HEK293 (cell line): ENCODE measurements around the gene PDPK1.

Source experiments
- CTCF ChIA-PET: fragments of 350-600 bp; formaldehyde crosslinking; extraction: SDS; loops from one replicate; lab custom pipeline; 2021; ENCODE audit warnings: antibody characterized with exemption; lab: Yijun Ruan, JAX
- POLR2A ChIA-PET: fragments of 300-600 bp; formaldehyde crosslinking; extraction: SDS; loops from one replicate; lab custom pipeline; 2020; ENCODE audit warnings: antibody characterized with exemption, inconsistent platforms; lab: Yijun Ruan, JAX
- H3K27ac ChIP-seq: fragments of 200-500 bp; sonication (Bioruptor generic); 2 replicates; pipeline ENCODE4 v1.5.1; 2014; ENCODE audit warnings: low read depth, low read length, control low read depth, inconsistent platforms; ENCODE audit errors: extremely low read depth
- H3K36me3 ChIP-seq, 2 experiments: fragments of 200-500 bp in 1 of 2; sonication (Bioruptor generic) in 1 of 2; 1 replicate in 1 of 2; 2 replicates in 1 of 2; pipeline ENCODE4 v1.5.1; 2014 to 2017; ENCODE audit warnings: inconsistent platforms in 2 of 2, low read length in 2 of 2; ENCODE audit not compliant: control insufficient read depth in 2 of 2, insufficient read depth in 1 of 2
- H3K4me1 ChIP-seq: fragments of 200-500 bp; sonication (Bioruptor generic); 2 replicates; pipeline ENCODE4 v1.5.1; 2014; ENCODE audit warnings: mild to moderate bottlenecking, low read length, inconsistent platforms; ENCODE audit not compliant: control insufficient read depth, insufficient read depth
- H3K4me3 ChIP-seq: 2 replicates; pipeline ENCODE4 v1.5.1; 2011; ENCODE audit warnings: low read depth, mild to moderate bottlenecking, control low read depth, low read length, moderate library complexity
- H3K9me3 ChIP-seq: fragments of 200-500 bp; sonication (Bioruptor generic); 2 replicates; pipeline ENCODE4 v1.5.1; 2014; ENCODE audit warnings: low read depth, low read length, inconsistent platforms; ENCODE audit not compliant: control insufficient read depth, insufficient read depth
- KLF17 ChIP-seq: fragments of 450-650 bp; formaldehyde crosslinking; IDR thresholded peaks from 2 replicates; pipeline ENCODE4 v1.5.1; 2016; ENCODE audit warnings: missing biosample characterization, missing genetic modification characterization
- YY1 ChIP-seq: fragments of 450-650 bp; formaldehyde crosslinking; IDR thresholded peaks from 2 replicates; pipeline ENCODE4 v1.5.1; 2018; ENCODE audit warnings: missing biosample characterization, missing genetic modification characterization
- ZBTB1 ChIP-seq: fragments of 450-650 bp; formaldehyde crosslinking; IDR thresholded peaks from 2 replicates; pipeline ENCODE4 v1.5.1; 2016; ENCODE audit warnings: missing biosample characterization, missing genetic modification characterization
- ZBTB20 ChIP-seq: fragments of 450-650 bp; formaldehyde crosslinking; IDR thresholded peaks from 2 replicates; pipeline ENCODE4 v1.5.1; 2016; ENCODE audit warnings: missing biosample characterization, missing genetic modification characterization
- ZBTB8A ChIP-seq: fragments of 450-650 bp; formaldehyde crosslinking; IDR thresholded peaks from 2 replicates; pipeline ENCODE4 v1.5.1; 2016; ENCODE audit warnings: missing biosample characterization, missing genetic modification characterization
- ZIC2 ChIP-seq: fragments of 450-650 bp; formaldehyde crosslinking; IDR thresholded peaks from 2 replicates; pipeline ENCODE4 v1.5.1; 2016; ENCODE audit warnings: missing biosample characterization, missing genetic modification characterization
- ZNF132 ChIP-seq: fragments of 450-650 bp; formaldehyde crosslinking; IDR thresholded peaks from 2 replicates; pipeline ENCODE4 v1.5.1; 2017; ENCODE audit warnings: missing biosample characterization, missing genetic modification characterization, borderline replicate concordance
- ZNF175 ChIP-seq: fragments of 450-650 bp; formaldehyde crosslinking; IDR thresholded peaks from 2 replicates; pipeline ENCODE4 v1.5.1; 2016; ENCODE audit warnings: missing biosample characterization, missing genetic modification characterization
- ZNF274 ChIP-seq, 2 experiments: fragments of 200-500 bp in 1 of 2; fragments of 450-650 bp in 1 of 2; sonication (Bioruptor generic) in 1 of 2; formaldehyde crosslinking in 1 of 2; IDR thresholded peaks; 2 replicates each; pipeline versions ENCODE4 v1.5.1 to v1.6.1; 2014 to 2016; ENCODE audit warnings: borderline replicate concordance in 1 of 2, inconsistent platforms in 1 of 2, low read length in 1 of 2, missing biosample characterization in 1 of 2, missing genetic modification characterization in 1 of 2
- ZNF394 ChIP-seq: fragments of 450-650 bp; formaldehyde crosslinking; IDR thresholded peaks from 2 replicates; pipeline ENCODE4 v1.5.1; 2016; ENCODE audit warnings: missing biosample characterization, missing genetic modification characterization, mild to moderate bottlenecking, moderate library complexity, borderline replicate concordance
- ZNF426 ChIP-seq: fragments of 450-650 bp; formaldehyde crosslinking; IDR thresholded peaks from 2 replicates; pipeline ENCODE4 v1.5.1; 2017; ENCODE audit warnings: missing biosample characterization, missing genetic modification characterization, mild to moderate bottlenecking, inconsistent platforms, moderate library complexity
- ZNF48 ChIP-seq: fragments of 450-650 bp; formaldehyde crosslinking; IDR thresholded peaks from 2 replicates; pipeline ENCODE4 v1.5.1; 2016; ENCODE audit warnings: missing biosample characterization, missing genetic modification characterization
- ZNF518A ChIP-seq: fragments of 450-650 bp; formaldehyde crosslinking; conservative IDR thresholded peaks from 2 replicates; pipeline ENCODE4 v1.5.1; 2016; ENCODE audit warnings: low read depth, missing biosample characterization, missing genetic modification characterization
- ZNF548 ChIP-seq: fragments of 450-650 bp; formaldehyde crosslinking; IDR thresholded peaks from 2 replicates; pipeline ENCODE4 v1.5.1; 2016; ENCODE audit warnings: missing biosample characterization, missing genetic modification characterization
- ZNF623 ChIP-seq: fragments of 450-650 bp; formaldehyde crosslinking; IDR thresholded peaks from 2 replicates; pipeline ENCODE4 v1.5.1; 2016; ENCODE audit warnings: missing biosample characterization, missing genetic modification characterization
- ZNF76 ChIP-seq: fragments of 450-650 bp; formaldehyde crosslinking; IDR thresholded peaks from 2 replicates; pipeline ENCODE4; 2016; ENCODE audit warnings: low read depth, missing biosample characterization, missing genetic modification characterization, borderline replicate concordance
- ZNF777 ChIP-seq: fragments of 450-650 bp; formaldehyde crosslinking; IDR thresholded peaks from 2 replicates; pipeline ENCODE4 v1.5.1; 2017; ENCODE audit warnings: missing biosample characterization, missing genetic modification characterization, borderline replicate concordance

PDPK1 gene

GRCh38 chr16:2523801-2524231, 14.0 kb upstream of the PDPK1 start:
- H3K4me3 ChIP-seq, result no peak overlapping the region
- CTCF ChIA-PET, result no interaction called here
- peaks cover 0 to 74% of the 10 kb centered on the region in 2 experiments; a peak in 2 of 3 replicates for H3K36me3 ChIP-seq
- no peak overlapping the region for H3K27ac ChIP-seq
- POLR2A ChIA-PET, result no interaction called here
- peaks cover 3% of the 10 kb centered on the region; the same call in 1 of the 2 replicates for H3K4me1 ChIP-seq
- TF ChIP-seq ZNF394 (tag by site-specific recombination), result no peak
- TF ChIP-seq ZNF76, result peak; percentile 19; the same call in 1 of the 2 replicates
- TF ChIP-seq ZNF274 (IDR thresholded peaks at IDR 0.05; ENCODE audit: low read length), result no peak
- no peak for TF ChIP-seq ZNF274 (tag by site-specific recombination; IDR thresholded peaks at IDR 0.05; ENCODE audit: borderline replicate concordance)
- no peak for TF ChIP-seq ZNF48 (tag by site-specific recombination)
- TF ChIP-seq ZBTB1, result no peak
- no peak for TF ChIP-seq ZBTB8A
- no peaks in the 10 kb centered on the region for H3K9me3 ChIP-seq

- ChIA-PET POLR2A (no interaction called here), CTCF (interaction anchor here (0.7 kb wide), 1 partner anchor 8 kb away, joined by 3 read pairs; no protein-coding TSS in a partner anchor)
- H3K4me1 ChIP-seq, result peaks cover 1% of the 10 kb centered on the region; the same call in 1 of the 2 replicates
- H3K36me3 ChIP-seq, result peaks cover 0 to 74% of the 10 kb centered on the region in 2 experiments; a peak in 2 of 3 replicates
- H3K9me3 ChIP-seq, result no peaks in the 10 kb centered on the region
- H3K4me3 ChIP-seq, result no peak overlapping the region
- TF ChIP-seq ZNF518A (tag by site-specific recombination), result no peak
- TF ChIP-seq ZNF777, result no peak
- TF ChIP-seq ZNF426, result no peak
- no peak for TF ChIP-seq KLF17 (tag by site-specific recombination)
- TF ChIP-seq ZNF132 (tag by site-specific recombination), result no peak
- TF ChIP-seq ZNF548 (tag by site-specific recombination), result no peak
- TF ChIP-seq ZNF623, result no peak
- TF ChIP-seq ZBTB20 (tag by site-specific recombination), result no peak
- no peak for TF ChIP-seq ZNF175
- TF ChIP-seq, all 188 proteins: peak for 0
- no peak overlapping the region for H3K27ac ChIP-seq
Observed at GRCh38 chr16:2524339-2524938, 13.4 kb upstream of the PDPK1 start.

- TF ChIP-seq ZIC2 (tag by site-specific recombination), result 0 out of 2 replicates have a peak, but pooled peaks have one; percentile 37
- no peak for TF ChIP-seq YY1 (tag by site-specific recombination)
- Histone ChIP-seq H3K4me1 (no peaks in the 10 kb centered on the region), H3K27ac (no peak overlapping the region), H3K4me3 (no peak overlapping the region), H3K9me3 (no peaks in the 10 kb centered on the region), H3K36me3 (peaks cover 0 to 87% of the 10 kb centered on the region in 2 experiments; a peak in 2 of 3 replicates)
- POLR2A ChIA-PET, result no interaction called here
- CTCF ChIA-PET, result no interaction called here
Observed at GRCh38 chr16:2526135-2526534, 11.7 kb upstream of the PDPK1 start.
